ENCODE results near the gene FGF18.

Gene FGF18

DNA sequence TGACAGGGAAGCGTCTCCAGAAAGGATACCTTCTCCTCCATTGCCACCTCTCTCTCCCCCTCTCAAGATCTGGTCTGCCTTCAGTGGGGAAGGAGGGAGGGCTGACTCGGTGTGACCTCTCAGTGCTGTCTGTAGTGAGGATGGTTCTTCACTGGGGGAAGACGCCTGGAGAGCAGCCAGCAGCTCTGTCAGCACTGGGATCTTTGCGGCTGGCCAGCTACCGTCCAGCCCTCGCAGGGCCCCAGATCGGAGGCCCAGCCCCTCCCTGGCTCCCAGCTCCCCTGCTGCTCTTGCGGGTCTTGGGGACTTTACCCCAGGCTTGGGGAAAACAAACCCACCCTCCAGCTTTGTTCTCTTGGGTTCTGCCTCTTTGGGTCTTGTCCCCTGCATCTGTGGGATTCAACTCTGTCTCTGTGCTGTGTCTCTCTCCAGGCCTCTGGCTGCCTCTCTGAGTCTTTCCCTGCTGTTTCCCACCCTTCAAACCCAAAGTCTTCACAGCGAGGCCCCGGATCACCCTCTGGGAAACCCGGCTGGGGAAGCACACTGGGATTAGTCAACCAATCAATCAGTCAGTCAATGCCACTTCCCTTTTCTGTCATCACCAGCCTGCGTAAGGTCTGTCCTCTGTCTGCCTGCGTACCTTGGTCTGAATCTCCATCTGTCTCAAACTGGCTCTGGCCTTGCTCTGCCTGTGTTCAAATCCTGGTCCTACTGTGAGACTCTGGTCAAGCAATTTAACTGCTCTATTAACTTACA, 23.0 kb downstream of the FGF18 start:
- DNase-seq (ENCODE audit: low read depth): peak; percentile 55

DNA sequence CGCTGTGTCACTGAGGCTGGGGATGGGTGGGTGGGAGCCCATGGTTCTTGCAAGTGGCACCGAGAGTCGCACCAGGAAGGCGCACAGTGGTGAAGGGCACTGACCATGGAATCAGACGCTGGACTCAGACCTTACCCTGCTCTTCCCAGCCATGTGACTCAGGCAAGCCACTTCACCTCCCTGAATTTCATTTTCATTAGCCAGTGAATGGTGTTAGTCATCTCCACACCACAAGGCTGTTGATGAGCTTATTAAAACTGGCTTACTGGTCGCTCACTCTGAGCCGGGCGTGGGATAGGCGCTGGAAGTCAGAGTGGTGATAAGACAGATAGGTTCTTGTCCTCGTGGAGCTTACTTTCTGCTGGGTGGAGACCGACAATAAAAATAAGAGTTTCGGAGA, 25.1 kb downstream of the FGF18 start:
- peak; percentile 34 for DNase-seq (ENCODE audit: low read depth)

DNA sequence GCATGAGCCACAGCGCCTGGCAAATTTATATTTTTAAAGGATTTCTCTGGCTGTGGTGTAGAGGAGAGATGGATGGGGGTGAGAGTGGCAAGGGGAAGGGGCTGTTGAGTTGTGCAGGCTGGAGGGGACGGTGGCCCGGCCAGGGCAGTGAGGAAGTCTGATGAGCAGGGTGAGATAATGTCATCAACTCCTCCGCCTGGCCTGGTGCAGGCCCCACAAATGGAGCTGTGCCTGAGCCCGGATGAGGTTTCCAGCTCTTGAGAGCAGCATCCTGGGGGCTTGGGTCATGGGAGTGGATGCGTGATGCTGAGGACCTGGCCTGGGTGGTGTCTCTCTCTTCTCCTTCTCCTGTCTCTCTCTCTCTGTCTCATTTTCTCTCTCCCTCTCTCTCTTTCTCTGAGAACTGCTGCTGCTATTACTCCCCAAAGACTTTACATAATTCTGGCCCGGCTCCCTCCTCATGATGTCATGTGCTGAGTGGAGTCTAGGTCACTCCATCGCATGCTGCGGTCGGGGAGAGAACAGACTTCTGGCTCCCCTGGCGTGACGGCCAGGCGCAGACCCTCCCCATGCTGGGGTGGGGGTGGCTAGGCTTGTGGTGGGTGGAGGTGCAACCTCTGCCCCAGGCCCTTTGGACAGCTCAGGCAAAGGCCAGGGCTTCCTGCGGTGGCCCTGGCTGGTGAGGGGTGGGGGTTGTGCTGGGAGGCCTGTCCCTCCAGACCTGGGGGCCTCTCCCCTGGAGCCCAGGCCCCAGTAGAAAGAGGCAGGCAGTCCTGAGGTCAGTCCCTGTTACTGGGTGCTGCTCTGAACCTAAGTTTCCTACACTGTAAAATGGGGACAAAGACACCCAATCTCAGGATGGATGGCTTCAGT, 26.4 kb downstream of the FGF18 start:
- peak; percentile 59 for DNase-seq (ENCODE audit: low read depth)

DNA sequence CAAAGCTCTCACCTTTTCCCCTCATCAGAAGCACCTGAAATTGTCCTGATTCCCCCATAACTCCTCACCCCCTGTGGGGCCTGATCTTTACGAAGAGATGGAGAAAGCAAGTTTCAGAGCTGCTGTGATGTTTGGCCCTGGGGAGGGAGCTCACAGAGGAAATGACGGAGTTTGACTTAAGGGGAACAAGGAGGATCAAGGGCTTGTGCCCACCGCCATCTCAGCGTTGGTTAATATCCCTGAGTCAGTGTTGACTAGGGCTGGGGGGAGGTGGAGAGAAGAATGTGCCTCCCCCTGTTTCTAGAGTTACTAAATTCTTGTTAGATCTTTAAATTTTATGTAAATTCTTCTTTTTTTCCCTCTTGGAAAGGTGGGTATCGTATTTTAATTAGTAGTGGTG, 27.8 kb downstream of the FGF18 start:
- DNase-seq (ENCODE audit: low read depth): no peak

DNA sequence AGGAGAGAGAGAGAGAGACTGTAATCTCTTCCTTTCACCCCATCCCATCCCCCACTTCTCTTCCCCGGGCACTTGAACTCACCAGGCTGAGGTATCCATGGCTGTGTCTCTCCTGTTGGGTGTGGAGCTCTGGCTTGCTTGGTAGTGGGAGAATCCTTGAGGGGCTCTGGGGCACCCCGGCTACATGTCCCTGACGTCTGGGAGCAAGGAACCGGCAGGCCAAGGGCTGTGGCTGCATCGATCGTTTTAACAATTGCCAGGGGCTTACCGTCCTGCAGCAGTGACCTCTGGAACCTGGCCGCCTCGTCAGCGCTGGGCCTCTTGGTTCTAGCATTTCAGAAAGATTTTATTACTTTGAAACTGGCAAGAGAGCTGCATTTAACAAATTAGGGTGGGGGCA, 30.0 kb downstream of the FGF18 start:
- no peak for DNase-seq (ENCODE audit: low read depth)

DNA sequence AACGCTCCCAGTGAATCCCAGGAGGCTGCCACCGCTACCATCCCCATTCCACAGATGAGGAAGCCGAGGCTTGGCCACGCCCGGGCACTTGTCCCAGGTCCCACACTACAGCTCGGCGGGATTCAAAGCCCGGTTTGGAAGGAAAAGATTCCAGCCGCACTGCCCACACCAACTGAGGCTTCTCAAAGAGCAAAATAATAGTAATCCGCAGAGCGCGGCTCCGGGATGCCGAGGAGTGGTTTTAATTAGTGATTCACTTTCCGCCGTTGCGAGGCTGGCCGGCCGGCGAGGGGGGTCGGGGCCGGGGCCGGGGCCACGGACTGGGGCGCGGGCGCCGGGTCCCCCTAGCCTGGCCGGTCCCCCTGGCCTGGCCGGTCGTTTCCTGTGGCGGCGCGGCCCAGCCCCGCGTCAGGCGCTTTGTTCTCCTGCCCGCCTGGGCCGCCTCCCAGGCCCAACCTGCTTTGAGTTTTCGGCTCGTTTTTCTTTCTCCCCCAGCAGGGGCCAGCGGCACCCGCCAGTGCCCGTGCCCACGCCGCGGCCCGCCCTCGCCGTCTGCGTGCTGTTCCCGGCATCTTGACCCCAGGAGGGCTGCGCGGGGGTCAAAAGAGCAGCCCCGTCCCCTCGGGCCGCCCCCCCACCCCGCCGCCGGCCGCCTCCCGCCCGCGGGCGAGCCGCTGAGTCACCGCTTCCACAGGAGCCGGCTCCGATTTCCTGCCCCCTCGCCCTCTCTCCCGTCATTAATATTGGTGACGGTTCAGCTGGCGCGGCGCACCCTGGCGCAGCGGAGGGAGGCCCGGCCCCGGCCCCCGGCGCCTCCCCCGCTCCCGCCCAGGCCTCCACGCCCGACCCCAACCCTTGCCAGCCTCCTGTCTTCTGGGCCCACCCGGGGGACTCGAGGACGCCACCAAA, 31.2 kb downstream of the FGF18 start:
- DNase-seq (ENCODE audit: low read depth): peak; percentile 35

DNA sequence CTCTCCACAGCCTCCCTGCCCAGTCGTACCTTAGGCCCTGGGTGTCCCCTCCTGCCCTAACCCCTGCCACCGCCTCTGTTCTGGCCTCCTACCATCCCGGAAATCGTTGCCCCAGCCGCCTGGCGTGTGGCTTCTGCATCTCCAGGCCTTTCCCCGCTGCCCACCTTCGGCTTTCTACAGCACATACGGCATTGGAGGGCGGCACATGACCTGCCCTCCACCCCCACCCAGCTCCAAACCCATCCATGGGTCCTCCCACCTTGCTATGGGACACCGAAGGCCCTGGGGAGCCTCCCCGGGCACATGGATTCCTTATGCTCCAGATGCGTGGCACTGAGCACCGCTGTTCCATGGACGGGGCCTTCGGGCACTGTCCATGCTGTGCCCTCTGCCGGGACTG, 32.0 kb downstream of the FGF18 start:
- no peak for DNase-seq (ENCODE audit: low read depth)

DNA sequence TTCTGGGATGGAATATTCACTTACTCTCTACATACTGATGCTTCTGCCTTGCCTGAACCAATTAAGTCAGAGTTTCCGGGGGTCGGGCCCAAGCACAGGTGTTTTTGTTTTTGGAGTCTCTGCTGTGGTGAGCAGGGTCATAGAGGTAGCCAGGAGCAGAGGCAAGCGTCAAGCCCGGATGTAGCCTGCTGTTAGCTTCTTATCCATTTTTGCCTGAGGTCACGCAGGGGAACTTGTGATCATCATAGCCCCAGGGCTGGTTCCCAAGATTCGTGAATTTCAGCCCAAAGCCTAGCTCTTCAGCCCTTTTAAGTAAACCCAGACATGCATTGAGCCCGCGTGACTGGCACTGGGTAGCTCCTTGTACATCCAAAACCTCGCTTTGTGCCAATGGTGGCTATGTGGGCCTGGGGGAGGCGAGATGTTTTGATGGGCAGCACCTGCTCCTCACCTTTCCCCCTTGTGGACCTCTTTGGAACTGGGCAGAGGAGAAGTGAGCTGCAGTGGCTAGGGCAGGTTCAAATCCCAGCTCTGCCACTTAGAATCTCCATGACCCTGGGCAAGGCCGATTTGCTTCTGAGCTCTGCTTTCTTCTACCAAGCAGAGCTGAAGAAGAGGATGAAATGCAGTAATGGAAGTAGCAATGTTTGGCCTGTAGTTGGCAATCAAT, 33.7 kb downstream of the FGF18 start:
- DNase-seq (ENCODE audit: low read depth): no peak

DNA sequence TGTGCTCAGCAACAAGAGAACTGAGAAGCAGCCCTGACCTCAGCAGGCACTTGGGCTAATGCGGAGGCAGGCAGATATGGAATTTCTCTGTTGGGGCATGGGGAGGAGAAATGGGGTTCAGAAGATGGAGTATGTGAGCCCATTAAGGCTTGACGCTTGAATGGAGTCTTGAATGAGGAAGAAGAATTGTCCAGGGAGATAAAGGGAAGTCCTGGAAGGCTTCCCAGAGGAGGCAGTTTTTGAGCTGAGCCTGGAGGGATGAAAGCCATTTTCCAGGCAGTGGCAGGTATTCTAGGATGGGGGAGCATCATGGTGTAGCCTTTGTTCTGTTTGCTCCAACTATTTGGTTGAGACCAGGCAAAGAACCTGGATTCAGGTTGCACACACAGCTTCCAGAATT, 34.5 kb downstream of the FGF18 start:
- no peak for DNase-seq (ENCODE audit: low read depth)

DNA sequence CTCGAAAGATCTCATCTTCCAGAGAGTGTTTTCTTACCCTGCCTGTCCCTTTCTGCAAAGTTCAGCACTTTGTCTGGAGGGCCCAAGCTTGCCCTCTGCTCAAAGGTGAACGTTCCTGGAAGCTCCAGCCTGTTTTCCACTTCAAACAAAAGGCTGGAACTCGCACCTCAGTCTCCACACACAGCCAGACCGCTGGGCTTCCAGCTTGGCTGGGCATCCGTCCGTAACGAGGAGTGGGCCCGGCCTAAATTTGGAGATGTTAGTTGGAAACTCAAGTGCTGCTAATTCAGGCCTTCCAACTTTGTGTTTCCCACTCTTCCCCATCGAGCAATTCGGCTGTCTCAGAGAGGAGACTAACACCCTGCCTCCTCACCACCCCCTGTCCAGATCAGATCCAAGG, 35.1 kb downstream of the FGF18 start:
- no peak for DNase-seq (ENCODE audit: low read depth)

DNA sequence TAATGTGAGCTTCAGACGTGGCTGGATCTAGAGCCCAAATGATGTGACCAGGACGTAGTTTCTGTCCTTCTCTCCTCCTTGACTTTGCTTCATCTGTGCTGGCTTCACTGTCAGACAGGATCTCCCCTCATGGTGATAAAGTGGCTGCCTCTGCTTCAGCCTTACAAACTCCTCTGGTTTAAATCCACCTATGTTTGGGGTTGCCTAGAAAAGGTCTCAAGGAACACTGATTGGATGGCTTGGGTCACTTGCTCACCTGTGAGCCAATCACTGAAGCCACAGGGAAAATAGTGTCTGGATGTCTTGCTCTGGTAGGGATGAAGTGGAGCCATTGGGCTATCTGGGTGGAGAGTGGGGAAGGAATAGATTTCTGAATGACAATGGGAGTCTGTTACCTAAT, 36.1 kb downstream of the FGF18 start:
- DNase-seq (ENCODE audit: low read depth): no peak

DNA sequence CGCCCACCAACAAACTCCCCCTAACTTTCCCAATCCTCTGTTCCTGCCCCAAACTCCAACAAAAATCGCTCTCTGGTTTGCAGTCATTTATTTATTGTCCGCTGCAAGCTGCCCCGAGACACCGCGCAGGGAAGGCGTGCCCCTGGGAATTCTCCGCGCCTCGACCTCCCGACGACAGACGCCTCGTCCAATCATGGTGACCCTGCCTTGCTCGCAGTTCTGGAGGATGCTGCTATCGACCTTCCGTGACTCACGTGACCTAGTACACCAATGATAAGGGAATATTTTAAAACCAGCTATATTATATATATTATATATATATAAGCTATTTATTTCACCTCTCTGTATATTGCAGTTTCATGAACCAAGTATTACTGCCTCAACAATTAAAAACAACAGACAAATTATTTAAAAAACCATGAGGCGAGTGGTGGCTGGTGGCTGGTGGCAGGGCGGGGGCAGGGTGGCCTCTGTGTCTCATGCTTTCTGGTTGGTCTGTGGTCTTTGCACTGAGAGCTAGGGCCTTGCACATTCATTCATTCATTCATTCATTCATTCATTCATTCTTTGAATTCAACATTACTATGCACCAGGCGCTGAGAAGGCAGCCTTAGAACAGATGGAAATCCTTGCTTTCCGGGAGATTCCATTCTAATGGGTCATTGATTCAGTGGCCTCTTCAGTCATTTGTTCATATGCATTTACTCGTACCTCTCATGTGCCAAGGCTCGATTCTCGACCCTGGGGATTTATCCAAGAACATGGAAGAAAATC, 37.9 kb downstream of the FGF18 start:
- DNase-seq (ENCODE audit: low read depth): no peak

DNA sequence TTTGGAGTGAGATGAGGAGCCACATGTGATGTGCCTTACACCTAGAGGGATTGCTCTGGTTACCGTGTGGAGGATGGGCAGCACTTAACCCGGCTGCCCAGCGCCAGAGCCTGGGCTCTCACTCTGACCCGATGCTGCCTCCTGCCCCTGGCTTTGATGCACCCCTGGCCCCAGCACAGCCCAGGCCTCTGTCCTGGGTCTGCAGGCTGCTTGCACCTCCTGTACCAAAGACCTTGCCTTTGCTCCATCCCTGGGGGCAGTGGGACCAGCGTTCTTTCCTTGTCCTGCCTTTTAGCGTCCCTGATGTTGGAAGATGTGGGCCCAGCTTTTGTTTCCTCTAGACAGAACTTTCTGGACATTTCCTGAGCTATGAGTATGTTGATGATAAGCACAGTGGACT, 40.4 kb downstream of the FGF18 start:
- DNase-seq (ENCODE audit: low read depth): no peak

DNA sequence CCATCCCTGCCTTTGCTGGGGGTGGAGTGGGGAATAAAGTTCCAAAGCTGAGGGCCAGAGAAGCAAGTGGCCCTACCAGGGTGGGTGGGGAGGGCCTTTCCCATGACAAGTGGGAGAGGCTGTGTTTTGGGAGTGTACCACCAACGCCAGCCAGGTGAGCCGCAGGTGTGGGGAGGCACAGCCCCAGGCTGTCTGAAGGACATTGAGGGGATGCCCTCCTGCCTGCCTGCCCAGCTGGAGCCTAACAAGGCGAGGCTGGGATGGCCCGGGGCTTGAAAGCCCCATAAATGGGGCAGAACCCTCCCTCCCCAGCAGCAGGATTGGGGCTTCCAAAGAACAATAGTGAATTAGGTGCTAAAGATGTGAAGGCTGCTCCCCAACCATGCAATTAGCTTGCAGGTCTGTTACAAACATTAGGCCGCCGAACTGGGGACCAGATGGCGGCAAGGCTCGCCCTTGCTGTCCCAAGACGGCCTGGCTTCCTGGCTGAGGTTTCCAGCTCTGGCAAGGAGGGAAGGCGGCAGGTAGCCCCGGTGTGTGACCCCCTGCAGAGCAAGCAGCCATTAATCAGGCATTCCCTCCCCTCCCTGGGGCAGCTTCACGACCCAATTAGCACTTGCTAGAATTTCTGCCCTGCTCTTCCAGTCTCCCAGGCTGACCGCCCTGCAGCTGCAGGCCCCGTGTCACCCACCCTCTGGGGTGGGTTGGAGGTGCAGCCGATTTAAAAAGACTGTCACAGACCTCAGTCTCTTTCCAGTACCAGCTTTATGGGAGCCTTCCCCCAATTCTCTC, 42.9 kb downstream of the FGF18 start:
- no peak for DNase-seq (ENCODE audit: low read depth)

DNA sequence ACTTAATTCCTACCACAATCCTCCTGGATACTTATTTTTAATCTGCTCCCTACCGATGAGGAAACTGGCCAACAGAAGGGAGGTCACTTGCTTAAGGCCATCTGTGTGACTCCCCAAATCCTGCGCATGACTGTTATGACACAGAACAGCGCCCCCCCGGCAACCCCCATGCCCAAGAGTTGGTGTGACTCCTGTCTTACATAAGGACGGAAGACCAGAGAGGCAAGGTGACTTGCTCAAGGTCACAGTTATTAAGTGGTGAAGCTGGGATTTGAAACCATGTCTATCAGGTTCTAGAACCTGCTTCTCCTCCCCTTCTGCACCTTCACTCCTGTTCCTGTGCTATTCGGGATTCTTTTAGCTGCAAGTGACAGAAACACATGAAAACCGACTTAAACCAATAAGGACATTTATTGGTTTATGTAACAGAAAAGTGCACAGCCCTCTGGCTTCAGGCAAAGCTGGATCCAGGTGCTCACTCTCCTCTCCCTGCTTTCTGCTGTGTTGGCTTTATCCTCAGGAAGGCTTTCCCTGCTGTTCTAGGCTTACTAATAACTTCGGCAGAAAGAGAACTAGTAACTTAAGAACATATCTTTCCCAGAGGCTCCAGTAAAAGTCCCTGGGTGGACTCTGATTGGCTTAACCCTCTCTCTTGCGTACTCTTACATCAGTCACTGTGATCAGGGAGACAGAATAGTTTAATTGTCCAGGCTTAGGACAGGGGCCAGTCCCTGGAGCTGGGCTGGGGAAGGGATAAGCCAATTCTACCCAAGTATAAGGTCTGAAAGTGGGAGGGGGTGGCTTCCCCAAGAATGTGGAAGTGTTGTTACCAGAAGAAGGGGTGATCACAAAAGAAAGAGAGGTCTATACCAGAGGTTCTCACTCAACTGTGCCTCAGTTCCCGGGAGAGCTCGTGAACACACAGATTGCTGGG, 43.7 kb downstream of the FGF18 start:
- DNase-seq (ENCODE audit: low read depth): no peak

DNA sequence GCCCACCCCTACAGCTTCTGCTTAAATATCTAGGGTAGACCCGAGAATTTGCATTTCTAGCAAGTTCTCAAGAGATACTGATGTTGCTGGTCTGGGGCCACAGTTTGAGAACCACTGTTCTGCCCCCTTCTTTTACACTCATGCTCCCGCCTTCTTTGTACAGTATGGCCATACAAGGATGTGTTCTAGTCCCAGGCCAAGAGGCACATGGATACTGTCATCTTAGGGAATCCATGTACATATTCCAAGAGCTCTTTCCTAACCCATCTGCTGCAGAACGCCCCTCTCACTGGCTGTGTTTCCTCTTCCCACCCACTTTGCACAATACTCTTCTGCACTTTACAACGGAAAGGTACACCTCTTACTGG, 44.4 kb downstream of the FGF18 start:
- DNase-seq (ENCODE audit: low read depth): no peak

DNA sequence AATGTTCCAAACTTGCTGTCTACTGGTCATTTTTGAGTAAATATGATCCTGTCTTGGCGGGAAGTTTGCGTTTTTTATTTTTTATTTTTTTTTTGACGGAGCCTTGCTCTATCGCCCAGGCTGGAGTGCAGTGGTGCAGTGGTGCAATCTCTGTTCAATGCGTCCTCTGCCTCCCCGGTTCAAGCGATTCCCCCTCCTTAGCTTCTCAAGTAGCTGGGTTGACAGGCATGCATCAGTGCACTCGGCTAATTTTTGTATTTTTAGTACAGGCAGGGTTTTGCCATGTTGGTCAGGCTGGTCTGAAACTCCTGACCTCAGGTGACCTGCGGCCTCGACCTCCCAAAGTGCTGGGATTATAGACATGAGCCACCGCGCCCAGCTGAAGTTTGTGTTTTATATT, 45.4 kb downstream of the FGF18 start:
- DNase-seq (ENCODE audit: low read depth): no peak

DNA sequence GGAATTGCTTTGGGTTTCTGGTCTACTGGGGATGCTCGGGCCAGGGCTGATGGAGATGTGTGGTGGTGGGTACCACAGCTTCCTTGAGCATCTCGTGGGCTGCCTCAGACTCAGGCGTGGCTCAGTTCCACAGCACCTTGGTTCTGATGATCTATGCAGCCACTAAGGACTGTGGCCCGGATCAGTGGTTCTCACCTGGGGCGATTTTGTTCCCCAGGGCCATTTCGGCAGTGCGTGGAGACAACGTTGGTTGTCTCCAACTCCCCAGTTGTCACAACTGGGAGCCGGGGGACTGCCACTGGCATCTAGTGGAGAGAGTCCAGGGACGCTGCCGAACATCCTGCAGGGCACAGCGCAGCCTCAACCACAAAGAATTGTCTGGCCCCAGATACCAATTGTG, 47.7 kb downstream of the FGF18 start:
- DNase-seq (ENCODE audit: low read depth): no peak

DNA sequence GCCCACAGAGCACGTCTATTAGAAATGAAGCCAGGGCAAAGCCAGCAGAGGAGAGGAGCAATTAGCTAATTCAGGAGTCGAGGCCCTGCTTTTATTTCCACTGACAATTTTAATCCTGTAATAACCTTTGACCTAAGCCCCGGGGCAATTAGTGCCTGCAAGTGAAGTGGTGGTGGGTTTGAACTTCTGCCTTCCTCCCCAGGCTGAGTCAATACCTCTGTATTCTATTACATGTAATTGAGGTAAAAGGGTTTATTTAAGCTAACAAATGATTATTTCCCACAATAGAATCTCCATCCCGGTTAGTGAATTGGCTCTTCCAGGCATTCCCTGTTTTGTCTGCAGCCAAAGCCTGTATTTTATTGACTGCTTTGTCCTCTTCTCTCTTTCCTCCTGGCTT, 49.9 kb downstream of the FGF18 start:
- DNase-seq (ENCODE audit: low read depth): no peak

Data from amniotic epithelial cell (primary cell).